ENCODE results near the gene ARHGAP31. TPM values are rescaled to one million over a fixed set of nuclear protein-coding genes. Genes with fewer than 3 reads are reported as not detected.

ARHGAP31 gene
- polyA plus RNA-seq, 4 donors, result 0.89 to 6.4 (median 4.0) TPM

GRCh38 chr3:119292666-119293065 lies 1.5 kb upstream of the ARHGAP31 start:
- H3K4me1 ChIP-seq (ENCODE audit: control insufficient read depth in 3 of 3, insufficient read depth in 2 of 3, low read depth in 1 of 3, low read length in 2 of 3), result no peaks in the 10 kb centered on the region
- 76 to 89% (median 86%) methylated on average over 4 of the region's 4 CpGs for WGBS, 3 donors
- DNase-seq (no peak), FAIRE-seq (no peak)
- H3K9me3 ChIP-seq (ENCODE audit: control insufficient read depth in 2 of 2, insufficient read depth in 1 of 2, low read depth in 1 of 2, low read length in 1 of 2), result peaks cover 0 to 6% of the 10 kb centered on the region in 2 donors
- peaks cover 0 to 2% (median 0%) of the 10 kb centered on the region in 3 donors for H3K36me3 ChIP-seq (ENCODE audit: control insufficient read depth in 3 of 3, insufficient read depth in 2 of 3, low read depth in 1 of 3, low read length in 3 of 3)
- no peak overlapping the region for H3K27ac ChIP-seq (ENCODE audit: low read depth in 1 of 3, low read length in 2 of 3)
- no peak overlapping the region for H3K4me3 ChIP-seq (ENCODE audit: low read depth in 1 of 3, low read length in 3 of 3)
- H3K27me3 ChIP-seq (ENCODE audit: control insufficient read depth in 3 of 3, insufficient read depth in 3 of 3, low read length in 3 of 3), result no peaks in the 10 kb centered on the region

GRCh38 chr3:119293105-119293870 lies 895 bp upstream of the ARHGAP31 start:
- peak overlapping the region; percentile 42 to 69 (median 61) for H3K4me3 ChIP-seq (ENCODE audit: low read depth in 1 of 3, low read length in 3 of 3)
- WGBS, 3 donors, result 24 to 31% (median 27%) methylated on average over 4 of the region's 4 CpGs

GRCh38 chr3:119294696-119295671 lies 801 bp downstream of the ARHGAP31 start:
- Histone ChIP-seq H3K36me3 (ENCODE audit: control insufficient read depth in 3 of 3, insufficient read depth in 2 of 3, low read depth in 1 of 3, low read length in 3 of 3) (peaks cover 0 to 2% (median 0%) of the 10 kb centered on the region in 3 donors), H3K27me3 (ENCODE audit: control insufficient read depth in 3 of 3, insufficient read depth in 3 of 3, low read length in 3 of 3) (no peaks in the 10 kb centered on the region), H3K9me3 (ENCODE audit: control insufficient read depth in 2 of 2, insufficient read depth in 1 of 2, low read depth in 1 of 2, low read length in 1 of 2) (no peaks in the 10 kb centered on the region), H3K4me1 (ENCODE audit: control insufficient read depth in 3 of 3, insufficient read depth in 2 of 3, low read depth in 1 of 3, low read length in 2 of 3) (no peaks in the 10 kb centered on the region), H3K27ac (ENCODE audit: low read depth in 1 of 3, low read length in 2 of 3) (peak overlapping the region; percentile 63 to 95 (median 71)), H3K4me3 (ENCODE audit: low read depth in 1 of 3, low read length in 3 of 3) (peak overlapping the region; percentile 42 to 69 (median 61))
- peak; percentile 35 to 65 for DNase-seq
- no peak for FAIRE-seq
- 3 to 5% (median 5%) methylated on average over 42 to 43 of the region's 43 CpGs for WGBS, 3 donors

More at GRCh38 chr3:119293105-119293870, 895 bp upstream of the ARHGAP31 start:
- DNase-seq, result no peak
- H3K9me3 ChIP-seq (ENCODE audit: control insufficient read depth in 2 of 2, insufficient read depth in 1 of 2, low read depth in 1 of 2, low read length in 1 of 2), result peaks cover 0 to 6% of the 10 kb centered on the region in 2 donors
- peak overlapping the region; percentile 13 to 95 (median 71) for H3K27ac ChIP-seq (ENCODE audit: low read depth in 1 of 3, low read length in 2 of 3)
- H3K36me3 ChIP-seq (ENCODE audit: control insufficient read depth in 3 of 3, insufficient read depth in 2 of 3, low read depth in 1 of 3, low read length in 3 of 3), result peaks cover 0 to 2% (median 0%) of the 10 kb centered on the region in 3 donors
- no peak for FAIRE-seq
- H3K27me3 ChIP-seq (ENCODE audit: control insufficient read depth in 3 of 3, insufficient read depth in 3 of 3, low read length in 3 of 3), result no peaks in the 10 kb centered on the region
- H3K4me1 ChIP-seq (ENCODE audit: control insufficient read depth in 3 of 3, insufficient read depth in 2 of 3, low read depth in 1 of 3, low read length in 2 of 3), result no peaks in the 10 kb centered on the region

- H3K9me3 ChIP-seq (ENCODE audit: control insufficient read depth in 2 of 2, insufficient read depth in 1 of 2, low read depth in 1 of 2, low read length in 1 of 2), result no peaks in the 10 kb centered on the region
- WGBS, 3 donors, result 54 to 81% (median 75%) methylated on average over 8 of the region's 8 CpGs
- peak overlapping the region in 1 of 3 donors; percentile 57 for H3K27ac ChIP-seq (ENCODE audit: low read depth in 1 of 3, low read length in 2 of 3)
- H3K27me3 ChIP-seq (ENCODE audit: control insufficient read depth in 3 of 3, insufficient read depth in 3 of 3, low read length in 3 of 3), result no peaks in the 10 kb centered on the region
- FAIRE-seq (no peak), DNase-seq (no peak)
- peaks cover 0 to 2% (median 0%) of the 10 kb centered on the region in 3 donors for H3K36me3 ChIP-seq (ENCODE audit: control insufficient read depth in 3 of 3, insufficient read depth in 2 of 3, low read depth in 1 of 3, low read length in 3 of 3)
- H3K4me1 ChIP-seq (ENCODE audit: control insufficient read depth in 3 of 3, insufficient read depth in 2 of 3, low read depth in 1 of 3, low read length in 2 of 3), result no peaks in the 10 kb centered on the region
- peak overlapping the region in 2 of 3 donors; percentile 1 to 12 for H3K4me3 ChIP-seq (ENCODE audit: low read depth in 1 of 3, low read length in 3 of 3)
These were observed 1.9 kb downstream of the ARHGAP31 start for GRCh38 chr3:119295816-119296726.

- Histone ChIP-seq H3K27me3 (ENCODE audit: control insufficient read depth in 3 of 3, insufficient read depth in 3 of 3, low read length in 3 of 3) (no peaks in the 10 kb centered on the region), H3K27ac (ENCODE audit: low read depth in 1 of 3, low read length in 2 of 3) (peak overlapping the region in 1 of 3 donors; percentile 57), H3K9me3 (ENCODE audit: control insufficient read depth in 2 of 2, insufficient read depth in 1 of 2, low read depth in 1 of 2, low read length in 1 of 2) (no peaks in the 10 kb centered on the region), H3K4me1 (ENCODE audit: control insufficient read depth in 3 of 3, insufficient read depth in 2 of 3, low read depth in 1 of 3, low read length in 2 of 3) (no peaks in the 10 kb centered on the region), H3K4me3 (ENCODE audit: low read depth in 1 of 3, low read length in 3 of 3) (peak overlapping the region in 1 of 3 donors; percentile 12), H3K36me3 (ENCODE audit: control insufficient read depth in 3 of 3, insufficient read depth in 2 of 3, low read depth in 1 of 3, low read length in 3 of 3) (peaks cover 0 to 2% (median 0%) of the 10 kb centered on the region in 3 donors)
- FAIRE-seq (no peak), DNase-seq (no peak)
- WGBS, 3 donors, result 69 to 92% (median 81%) methylated on average over 4 of the region's 4 CpGs
These were observed 2.5 kb downstream of the ARHGAP31 start for GRCh38 chr3:119296727-119297122.

GRCh38 chr3:119297169-119297568 lies 3.0 kb downstream of the ARHGAP31 start:
- FAIRE-seq (no peak), DNase-seq (no peak)
- Histone ChIP-seq H3K27ac (ENCODE audit: low read depth in 1 of 3, low read length in 2 of 3) (no peak overlapping the region), H3K9me3 (ENCODE audit: control insufficient read depth in 2 of 2, insufficient read depth in 1 of 2, low read depth in 1 of 2, low read length in 1 of 2) (no peaks in the 10 kb centered on the region), H3K4me1 (ENCODE audit: control insufficient read depth in 3 of 3, insufficient read depth in 2 of 3, low read depth in 1 of 3, low read length in 2 of 3) (no peaks in the 10 kb centered on the region), H3K27me3 (ENCODE audit: control insufficient read depth in 3 of 3, insufficient read depth in 3 of 3, low read length in 3 of 3) (no peaks in the 10 kb centered on the region), H3K36me3 (ENCODE audit: control insufficient read depth in 3 of 3, insufficient read depth in 2 of 3, low read depth in 1 of 3, low read length in 3 of 3) (peaks cover 0 to 2% (median 0%) of the 10 kb centered on the region in 3 donors), H3K4me3 (ENCODE audit: low read depth in 1 of 3, low read length in 3 of 3) (no peak overlapping the region)

- Histone ChIP-seq H3K4me1 (ENCODE audit: control insufficient read depth in 3 of 3, insufficient read depth in 2 of 3, low read depth in 1 of 3, low read length in 2 of 3) (no peaks in the 10 kb centered on the region), H3K4me3 (ENCODE audit: low read depth in 1 of 3, low read length in 3 of 3) (no peak overlapping the region), H3K9me3 (ENCODE audit: control insufficient read depth in 2 of 2, insufficient read depth in 1 of 2, low read depth in 1 of 2, low read length in 1 of 2) (no peaks in the 10 kb centered on the region), H3K27ac (ENCODE audit: low read depth in 1 of 3, low read length in 2 of 3) (no peak overlapping the region), H3K27me3 (ENCODE audit: control insufficient read depth in 3 of 3, insufficient read depth in 3 of 3, low read length in 3 of 3) (no peaks in the 10 kb centered on the region), H3K36me3 (ENCODE audit: control insufficient read depth in 3 of 3, insufficient read depth in 2 of 3, low read depth in 1 of 3, low read length in 3 of 3) (peaks cover 0 to 2% (median 0%) of the 10 kb centered on the region in 3 donors)
- 85 to 93% (median 87%) methylated on average over 11 of the region's 11 CpGs for WGBS, 3 donors
- FAIRE-seq, result no peak
- DNase-seq, result no peak
These were observed 4.4 kb downstream of the ARHGAP31 start for GRCh38 chr3:119298565-119298941.
